Keratinocyte (primary cell): Measurements from ENCODE around the gene RHOBTB1. TPM values are rescaled to one million over a fixed set of nuclear protein-coding genes. Genes with fewer than 3 reads are reported as not detected.

ENCODE experiments used
- DNase-seq: peaks from one replicate; pipeline ENCODE4 v3.0.0-alpha.2; 2011; ENCODE audit warnings: low read depth, missing footprints, low spot score
- FAIRE-seq: peaks from 2 replicates; lab custom pipeline; 2011; peaks lifted over from hg19 to GRCh38; lab: Jason Lieb, UNC
- H2AFZ ChIP-seq: 2 replicates; pipeline ENCODE4 v1.6.0; 2012; ENCODE audit warnings: low read length, control low read depth, inconsistent platforms; ENCODE audit not compliant: control insufficient read depth
- H3K27ac ChIP-seq: 2 replicates; pipeline ENCODE4 v1.5.1; 2011; ENCODE audit warnings: low read length; ENCODE audit not compliant: control insufficient read depth, insufficient read depth
- H3K27me3 ChIP-seq: 3 replicates; pipeline ENCODE4 v1.6.0; 2011; ENCODE audit warnings: low read length; ENCODE audit not compliant: control insufficient read depth, insufficient read depth; ENCODE audit errors: extremely low read depth
- H3K36me3 ChIP-seq, 2 experiments: 2 replicates in 1 of 2; 3 replicates in 1 of 2; pipeline ENCODE4 v1.5.1; 2011; ENCODE audit warnings: low read length in 2 of 2, mild to moderate bottlenecking in 1 of 2; ENCODE audit not compliant: control insufficient read depth in 2 of 2, insufficient read depth in 2 of 2; ENCODE audit errors: extremely low read depth in 1 of 2
- H3K4me1 ChIP-seq: 3 replicates; pipeline ENCODE4 v1.5.1; 2011; ENCODE audit warnings: low read length; ENCODE audit not compliant: control insufficient read depth, insufficient read depth; ENCODE audit errors: extremely low read depth
- H3K4me2 ChIP-seq: 3 replicates; pipeline ENCODE4 v1.6.0; 2011; ENCODE audit warnings: low read depth, low read length; ENCODE audit not compliant: control insufficient read depth, insufficient read depth; ENCODE audit errors: extremely low read depth
- H3K4me3 ChIP-seq, 3 experiments: fragments of 200-600 bp in 1 of 3; sonication (generic) in 1 of 3; 2 replicates in 2 of 3; 3 replicates in 1 of 3; pipeline ENCODE4 v1.5.1; 2011 to 2016; ENCODE audit warnings: low read length in 3 of 3, mild to moderate bottlenecking in 3 of 3, control low read depth in 2 of 3, inconsistent platforms in 1 of 3, low read depth in 1 of 3, mixed read lengths in 1 of 3, mixed run types in 1 of 3, moderate library complexity in 1 of 3; ENCODE audit not compliant: control insufficient read depth in 2 of 3, insufficient read depth in 2 of 3; ENCODE audit errors: extremely low read depth in 1 of 3
- H3K79me2 ChIP-seq: 2 replicates; pipeline ENCODE4 v1.6.0; 2012; ENCODE audit warnings: low read length; ENCODE audit not compliant: control insufficient read depth, insufficient read depth
- H3K9ac ChIP-seq: 3 replicates; pipeline ENCODE4 v1.6.0; 2011; ENCODE audit warnings: low read length; ENCODE audit not compliant: control insufficient read depth, insufficient read depth; ENCODE audit errors: extremely low read depth
- H3K9me1 ChIP-seq: 3 replicates; pipeline ENCODE4 v1.6.0; 2011; ENCODE audit warnings: low read length; ENCODE audit not compliant: control insufficient read depth, insufficient read depth; ENCODE audit errors: extremely low read depth
- H3K9me3 ChIP-seq: 2 replicates; pipeline ENCODE4 v1.5.1; 2012; ENCODE audit warnings: low read depth, low read length; ENCODE audit not compliant: control insufficient read depth
- H4K20me1 ChIP-seq: 3 replicates; pipeline ENCODE4 v1.6.0; 2011; ENCODE audit warnings: low read length; ENCODE audit not compliant: control insufficient read depth, insufficient read depth; ENCODE audit errors: extremely low read depth
- CTCF ChIP-seq, 3 experiments: IDR thresholded peaks in 1 of 3; conservative IDR thresholded peaks in 1 of 3; optimal IDR thresholded peaks in 1 of 3; 2 replicates in 2 of 3; 3 replicates in 1 of 3; pipeline versions ENCODE3 to v1.5.1; 2011; ENCODE audit warnings: low read length in 3 of 3, mild to moderate bottlenecking in 3 of 3, moderate library complexity in 2 of 3, control low read depth in 1 of 3, inconsistent platforms in 1 of 3; ENCODE audit not compliant: insufficient read depth in 2 of 3; ENCODE audit errors: extremely low read depth in 1 of 3
- EZH2 ChIP-seq: IDR thresholded peaks from one replicate; pipeline ENCODE4 v1.6.1; 2012; ENCODE audit warnings: inconsistent platforms, mild to moderate bottlenecking, low read length, moderate library complexity
- dilution Hi-C: fragments of 300-500 bp; cut with MboI; formaldehyde crosslinking; loops from one replicate; pipeline ENCODE4 v1.7.0; 2020; ENCODE audit warnings: low sequenced_read_pairs; ENCODE audit not compliant: extremely low pct_ligation_motif_present
- polyA plus RNA-seq, 5 experiments: library from polyadenylated mRNA; depleted of rRNA in 3 of 5; stranded (reverse) in 3 of 5; stranded (forward) in 1 of 5; unstranded in 1 of 5; fragments of >200 nt; gene quantifications; 1 replicate in 1 of 5; 2 replicates in 3 of 5; 3 replicates in 1 of 5; pipeline versions ENCODE4 v1.2.1 to v1.2.3, GENCODE V29; 2011 to 2012; ENCODE audit warnings: missing spikeins in 2 of 5, low read depth in 1 of 5, low replicate concordance in 1 of 5

Gene RHOBTB1
- polyA plus RNA-seq, 1 donor (not counting 4 experiments of a cell fraction or from before 2014, with no cell fraction given), result 4.6 TPM

GRCh38 chr10:60913657-60914056 is 30.3 kb downstream of the RHOBTB1 start:
- FAIRE-seq (no peak), DNase-seq (no peak)
- H3K9me1 ChIP-seq, result no peaks in the 10 kb centered on the region
- dilution Hi-C loops, result no loop called here
- no peaks in the 10 kb centered on the region for H3K9me3 ChIP-seq
- no peaks in the 10 kb centered on the region for H3K27me3 ChIP-seq
- H3K4me3 ChIP-seq, result no peak overlapping the region
- no peaks in the 10 kb centered on the region for H4K20me1 ChIP-seq
- peaks cover 0 to 2% of the 10 kb centered on the region in 2 experiments for H3K36me3 ChIP-seq
- no peak overlapping the region for H3K4me2 ChIP-seq
- no peak overlapping the region for H2AFZ ChIP-seq
- TF ChIP-seq EZH2, result no peak
- TF ChIP-seq CTCF (optimal IDR thresholded peaks at IDR 0.05 in 1 of 3, IDR thresholded peaks at IDR 0.05 in 1 of 3, conservative IDR thresholded peaks at IDR 0.05 in 1 of 3; ENCODE audit: extremely low read depth in 1 of 3, insufficient read depth in 2 of 3, low read length in 3 of 3), result no peak
- H3K27ac ChIP-seq, result no peak overlapping the region
- H3K9ac ChIP-seq, result no peak overlapping the region
- H3K4me1 ChIP-seq, result peaks cover 1% of the 10 kb centered on the region
- H3K79me2 ChIP-seq, result no peaks in the 10 kb centered on the region

- no peaks in the 10 kb centered on the region for H3K79me2 ChIP-seq
- H3K9me1 ChIP-seq, result no peaks in the 10 kb centered on the region
- dilution Hi-C loops, result no loop called here
- H3K36me3 ChIP-seq, result peaks cover 0 to 2% of the 10 kb centered on the region in 2 experiments
- H3K9me3 ChIP-seq, result no peaks in the 10 kb centered on the region
- no peak overlapping the region for H3K27ac ChIP-seq
- DNase-seq (no peak), FAIRE-seq (no peak)
- no peak overlapping the region for H2AFZ ChIP-seq
- no peak overlapping the region for H3K4me3 ChIP-seq
- H3K4me2 ChIP-seq, result no peak overlapping the region
- H4K20me1 ChIP-seq, result no peaks in the 10 kb centered on the region
- H3K27me3 ChIP-seq, result no peaks in the 10 kb centered on the region
- H3K4me1 ChIP-seq, result no peaks in the 10 kb centered on the region
- H3K9ac ChIP-seq, result no peak overlapping the region
- TF ChIP-seq EZH2 (no peak), CTCF (optimal IDR thresholded peaks at IDR 0.05 in 1 of 3, IDR thresholded peaks at IDR 0.05 in 1 of 3, conservative IDR thresholded peaks at IDR 0.05 in 1 of 3; ENCODE audit: extremely low read depth in 1 of 3, insufficient read depth in 2 of 3, low read length in 3 of 3) (no peak)
Measured at GRCh38 chr10:60913071-60913470, 30.9 kb downstream of the RHOBTB1 start.
